Left colon (tissue), 2 donors: Measurements from ENCODE around the gene ROR2. TPM values are rescaled to one million over a fixed set of nuclear protein-coding genes. Genes with fewer than 3 reads are reported as not detected.
A peak's percentile ranks its signal among the peaks of the same experiment; 100 is the strongest.
"Not testable (repeated sequence)": the region's sequence is repeated elsewhere in the genome, so short reads cannot be mapped to it uniquely, and the experiment has no call there.

Experiments used
- ATAC-seq: fragments of 200-7000 bp; cut with Tn5 transposase; one replicate; pipeline ENCODE4 v1.9.1; 2020; ENCODE audit warnings: mild to moderate bottlenecking, moderate library complexity
- DNase-seq, 2 donors: peaks; one replicate each; pipeline ENCODE4 v3.0.0-alpha.2; 2020
- intact Hi-C, 2 donors: fragments of 100-400 bp; cut with DNase I in 1 of 2; cut with micrococcal nuclease in 1 of 2; formaldehyde crosslinking; loops; one replicate each; pipeline versions ENCODE4 v1.11.2 to v1.14.0; 2022; cut with DNase I, micrococcal nuclease
- total RNA-seq, 2 donors: library from RNA; stranded (reverse); fragmentation: NEBNext Ultra II Directional; extraction: Animal tissue kit (Norgen Biotek cat#: 25700); gene quantifications; one replicate each; pipeline ENCODE4 v1.2.1, GENCODE V29; 2021
- donor health status: DM: no; HTN: no; CAD: no.
- donor health status: DM: yes; HTN: yes; CAD: no.

Gene ROR2
- total RNA-seq, 2 donors from 2014 or later = 6.2 to 8.3 TPM

GRCh38 chr9:91614044-91614443, 336.0 kb downstream of the ROR2 start:
- intact Hi-C loops, ATAC-seq, DNase-seq: not testable (repeated sequence)

DNA sequence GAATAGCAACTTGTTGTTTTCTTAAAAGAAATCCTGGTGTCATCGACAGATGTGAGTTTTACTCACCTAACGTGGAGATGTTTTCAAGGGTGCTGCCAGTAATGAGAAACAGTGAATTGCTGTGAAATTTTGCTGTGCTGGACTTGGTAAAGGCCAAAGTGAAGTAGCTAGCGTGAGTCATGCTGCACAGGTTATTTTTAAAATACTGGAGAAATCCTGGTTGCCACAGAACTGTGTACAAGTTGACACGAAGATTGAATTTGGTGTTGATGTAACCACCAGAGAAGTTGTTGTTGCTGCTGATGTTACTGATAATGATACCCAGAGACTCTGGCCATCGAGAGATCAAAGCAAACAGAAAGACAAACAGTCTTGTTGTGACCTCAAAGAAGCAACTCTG, 338.4 kb downstream of the ROR2 start:
- ATAC-seq = no peak
- DNase-seq = no peak
- intact Hi-C loops = no loop called here

DNA sequence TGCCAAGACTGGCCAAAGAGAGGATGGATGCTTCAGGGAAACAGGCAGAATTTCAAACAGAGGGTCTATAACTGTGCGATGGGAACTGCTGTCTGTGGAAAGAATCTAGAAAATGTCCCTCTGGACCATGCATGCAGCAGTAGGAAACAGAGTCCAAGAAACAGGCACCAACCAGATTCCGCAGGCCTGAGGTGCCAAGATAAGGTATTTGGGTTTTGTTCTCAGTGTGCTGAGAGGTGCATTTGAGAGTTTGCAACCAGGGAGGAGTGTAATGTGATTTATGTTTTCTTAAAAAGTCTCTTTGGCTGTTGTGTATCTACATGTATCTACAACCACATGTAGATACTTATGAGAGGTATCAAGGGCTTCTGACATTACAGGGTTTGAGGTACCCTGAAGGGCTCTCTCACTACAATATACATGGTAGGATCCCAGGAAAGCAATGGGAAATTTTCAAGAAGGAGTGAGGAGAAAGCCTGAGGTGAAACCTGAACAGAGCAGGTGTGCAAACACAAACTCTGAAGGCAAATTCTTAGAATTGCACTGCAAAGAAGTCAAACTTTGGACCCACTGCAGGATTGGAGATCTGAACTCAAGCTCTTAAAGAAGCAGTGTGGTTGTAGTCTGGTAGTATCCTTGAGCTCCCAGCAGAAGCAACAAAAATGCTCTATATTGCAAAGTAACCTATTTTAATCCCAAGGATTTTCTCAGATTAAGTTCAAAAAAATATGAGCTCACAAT, 343.6 kb downstream of the ROR2 start:
- no peak for DNase-seq
- ATAC-seq = peak; percentile 92
- intact Hi-C loops = no loop called here

DNA sequence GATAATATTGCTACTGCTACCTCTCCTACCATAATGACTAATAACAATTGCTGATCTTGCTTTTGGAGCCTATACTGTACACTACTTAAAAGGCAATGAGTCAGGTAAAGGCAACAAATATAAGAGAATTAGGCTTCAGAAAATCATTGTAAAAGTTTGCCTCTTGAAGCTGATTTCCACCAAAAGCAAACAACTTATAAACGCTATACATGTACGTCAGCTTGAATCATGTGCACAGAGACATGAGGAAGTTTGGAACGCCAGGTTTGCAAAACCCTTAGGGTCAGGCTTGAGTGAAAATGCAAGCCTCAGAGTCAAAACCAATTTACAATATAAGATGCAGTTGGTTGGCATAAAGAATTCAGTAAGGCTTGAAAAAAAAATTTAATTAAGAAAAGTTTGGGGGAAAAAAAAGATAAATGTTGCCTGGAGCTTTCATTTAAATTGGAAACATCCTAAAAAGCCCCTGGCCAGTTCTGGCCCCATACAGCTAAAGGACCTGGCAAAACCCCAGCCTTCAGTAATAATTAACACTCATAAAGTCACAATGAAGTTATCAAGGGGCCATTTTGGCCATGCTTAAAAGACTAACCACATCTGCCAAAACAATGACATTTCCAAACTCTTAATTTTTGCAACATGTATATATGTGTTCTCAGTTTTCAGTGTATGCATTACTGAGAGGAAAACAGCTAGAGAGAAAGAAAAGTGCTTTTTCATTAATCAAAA, 345.4 kb downstream of the ROR2 start:
- intact Hi-C loops = no loop called here
- DNase-seq (no peak), ATAC-seq (peak; percentile 62)

- intact Hi-C loops = no loop called here
- DNase-seq = no peak
- no peak for ATAC-seq
Measured at GRCh38 chr9:91603932-91604331, 346.1 kb downstream of the ROR2 start.

DNA sequence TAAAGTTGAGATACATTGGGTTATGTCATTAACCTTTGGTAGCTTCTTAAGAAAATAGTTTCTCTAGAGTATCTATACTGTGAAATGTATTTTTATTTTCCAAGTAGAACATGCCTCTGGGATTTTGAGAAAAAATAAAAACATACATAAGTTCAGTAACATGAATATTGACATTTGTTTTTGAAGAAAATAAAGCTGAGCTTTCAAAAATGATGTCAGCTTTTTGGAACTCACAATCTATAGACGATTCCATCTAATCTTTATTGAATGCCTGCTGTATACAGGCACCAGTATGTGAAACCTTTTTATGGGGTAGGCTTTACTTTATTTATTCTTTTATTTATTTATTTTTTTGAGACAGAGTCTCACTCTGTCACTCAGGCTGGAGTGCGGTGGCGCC, 350.5 kb downstream of the ROR2 start:
- intact Hi-C loops = no loop called here
- no peak for DNase-seq
- ATAC-seq = no peak

- no peak for DNase-seq
- intact Hi-C loops = no loop called here
- ATAC-seq = no peak
Measured at GRCh38 chr9:91591627-91592026, 358.4 kb downstream of the ROR2 start.

DNA sequence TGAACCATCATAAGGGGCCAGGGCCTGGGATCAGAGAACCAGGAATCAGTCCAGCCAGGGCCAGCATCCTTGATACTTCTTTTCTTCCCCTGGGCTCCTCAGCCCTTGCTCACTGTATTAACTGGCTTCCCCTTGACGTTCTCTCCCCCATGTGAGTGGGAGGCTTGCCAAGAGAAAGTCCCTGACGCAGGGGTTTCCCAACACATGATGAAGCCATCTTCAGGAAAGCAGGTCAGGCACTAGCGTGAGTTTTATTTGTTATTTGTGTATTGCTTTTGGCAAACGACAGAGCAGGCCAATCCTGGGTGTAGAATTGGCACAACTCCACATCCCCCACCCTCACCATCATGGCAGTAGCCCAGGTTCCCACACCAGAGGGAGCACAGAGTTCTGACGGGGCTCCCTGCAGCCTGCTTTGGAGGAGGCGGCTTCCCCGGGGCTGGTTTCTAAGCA, 360.9 kb downstream of the ROR2 start:
- intact Hi-C loops = no loop called here
- DNase-seq = peak; percentile 9 to 33
- ATAC-seq = no peak

- intact Hi-C loops = no loop called here
Measured at GRCh38 chr9:91586282-91586681, 363.7 kb downstream of the ROR2 start.

GRCh38 chr9:91583966-91584365, 366.1 kb downstream of the ROR2 start:
- intact Hi-C loops = no loop called here
- ATAC-seq (no peak), DNase-seq (no peak)

More at GRCh38 chr9:91586282-91586681, 363.7 kb downstream of the ROR2 start:
- ATAC-seq (no peak), DNase-seq (no peak)

GRCh38 chr9:91583161-91583875, 366.7 kb downstream of the ROR2 start:
- DNase-seq (no peak), ATAC-seq (no peak)
- intact Hi-C loops = no loop called here

- intact Hi-C loops = no loop called here
- DNase-seq = no peak
- no peak for ATAC-seq
Measured at GRCh38 chr9:91582181-91582580, 367.8 kb downstream of the ROR2 start.

GRCh38 chr9:91580136-91580535, 369.9 kb downstream of the ROR2 start:
- intact Hi-C loops = no loop called here
- no peak for DNase-seq
- no peak for ATAC-seq

GRCh38 chr9:91578911-91579310, 371.1 kb downstream of the ROR2 start:
- ATAC-seq = no peak
- no peak for DNase-seq
- intact Hi-C loops = no loop called here

- ATAC-seq (no peak), DNase-seq (no peak)
- intact Hi-C loops = no loop called here
Measured at GRCh38 chr9:91577633-91578061, 372.4 kb downstream of the ROR2 start.

DNA sequence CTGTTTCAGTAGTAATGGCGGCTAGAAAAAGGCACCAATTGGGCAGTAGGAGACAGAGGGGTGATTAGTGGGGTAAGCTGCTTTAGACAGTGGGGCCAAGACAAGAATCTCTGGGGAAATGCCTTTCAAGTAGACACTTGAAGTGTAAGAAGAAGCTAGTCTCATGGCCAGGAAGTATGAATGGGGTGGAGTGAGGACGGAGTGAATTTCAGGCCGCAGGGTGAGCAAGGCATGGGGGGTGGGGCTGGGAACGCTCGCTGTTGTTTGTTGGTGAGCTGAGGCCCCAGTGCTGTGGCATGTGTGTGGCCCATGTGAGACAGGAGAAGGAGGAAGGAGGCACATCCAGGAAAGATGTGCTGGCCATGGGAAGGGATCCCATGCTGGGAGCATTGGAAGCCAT, 377.2 kb downstream of the ROR2 start:
- intact Hi-C loops = no loop called here
- no peak for ATAC-seq

DNA sequence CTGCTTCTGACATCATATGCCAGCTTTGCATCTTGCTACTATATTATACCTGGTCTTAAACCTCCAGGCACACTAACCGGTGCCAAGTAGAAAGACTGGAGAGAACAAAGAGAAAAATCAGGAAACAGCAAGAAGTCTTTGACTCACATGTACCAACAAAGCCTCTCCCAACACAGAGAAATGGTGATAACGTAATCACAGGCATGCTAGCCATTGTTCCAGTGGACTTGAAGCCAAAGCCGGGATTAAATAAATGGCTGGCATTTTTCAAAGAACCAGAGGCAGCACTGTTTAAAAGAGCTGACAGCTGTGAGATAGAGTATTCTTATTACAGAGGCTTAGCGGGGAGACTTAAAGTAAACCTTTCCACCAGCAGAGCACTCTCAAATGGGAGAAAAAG, 378.0 kb downstream of the ROR2 start:
- DNase-seq (no peak), ATAC-seq (no peak)
- intact Hi-C loops = no loop called here

More for the DNA sequence above, 377.2 kb downstream of the ROR2 start:
- DNase-seq = no peak

- DNase-seq = no peak
Measured at GRCh38 chr9:91571036-91571435, 379.0 kb downstream of the ROR2 start.

DNA sequence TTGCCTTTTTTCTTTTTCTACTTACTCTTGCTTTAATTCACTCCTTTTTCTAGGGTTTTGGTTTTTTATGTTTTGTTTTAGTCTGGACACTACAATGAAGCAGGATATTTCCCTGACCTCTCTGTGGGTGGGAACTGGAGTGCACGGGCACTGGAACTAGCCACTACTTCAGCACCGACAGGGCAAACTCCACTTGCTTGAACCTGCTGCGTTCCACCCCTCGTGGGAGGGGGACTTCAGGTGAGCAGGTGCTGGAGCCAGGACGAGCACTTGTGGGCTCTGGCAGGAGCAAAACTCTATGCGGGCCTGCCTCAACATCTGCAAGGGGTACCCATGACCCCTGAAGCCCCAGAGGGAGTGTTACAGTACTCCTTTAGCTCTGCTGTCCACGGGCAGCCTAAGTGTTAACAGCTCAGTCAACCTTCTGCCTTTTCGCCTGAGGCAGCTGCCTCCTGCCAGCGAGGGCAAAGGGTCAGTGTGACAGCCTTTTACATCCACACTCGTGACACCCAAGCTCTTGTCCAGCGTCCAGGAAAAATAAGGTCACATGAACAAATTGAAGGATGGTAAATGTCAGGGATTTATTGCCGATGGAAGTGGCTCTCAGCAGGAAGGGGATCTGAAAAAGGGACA, 382.3 kb downstream of the ROR2 start:
- ATAC-seq (no peak), DNase-seq (no peak)
- intact Hi-C loops = no loop called here

More at GRCh38 chr9:91571036-91571435, 379.0 kb downstream of the ROR2 start:
- intact Hi-C loops = no loop called here
- ATAC-seq = no peak
